NCI-H2171 treated with DMSO at 0.1 percent for 48 hours (cell line): ENCODE results near the gene PDE1C.
"Not testable (repeated sequence)": the region's sequence is repeated elsewhere in the genome, so short reads cannot be mapped to it uniquely, and the experiment has no call there.

Experiments used
- DNase-seq: peaks from one replicate; lab custom pipeline; 2025; lab: John Stamatoyannopoulos, UW

PDE1C gene

DNA sequence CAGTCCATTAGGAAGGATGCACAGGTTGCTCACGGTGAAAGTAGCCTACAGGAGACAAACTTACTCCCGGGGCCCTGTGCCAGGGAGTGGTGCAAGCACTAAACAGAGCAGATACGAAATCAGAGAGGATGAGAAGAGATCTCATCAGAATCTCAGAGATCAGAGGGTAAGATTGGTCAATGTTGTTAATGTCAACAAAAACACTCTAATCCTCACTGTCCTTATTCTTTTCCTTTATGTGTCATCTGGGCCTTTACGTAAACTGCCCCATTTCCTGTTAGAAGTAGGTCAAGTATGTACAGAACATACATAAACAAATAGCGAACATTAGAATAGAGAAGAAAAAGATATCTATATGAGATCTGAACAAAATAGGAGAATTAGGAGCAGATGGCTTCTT, 220.1 kb downstream of the PDE1C start:
- no peak for DNase-seq

DNA sequence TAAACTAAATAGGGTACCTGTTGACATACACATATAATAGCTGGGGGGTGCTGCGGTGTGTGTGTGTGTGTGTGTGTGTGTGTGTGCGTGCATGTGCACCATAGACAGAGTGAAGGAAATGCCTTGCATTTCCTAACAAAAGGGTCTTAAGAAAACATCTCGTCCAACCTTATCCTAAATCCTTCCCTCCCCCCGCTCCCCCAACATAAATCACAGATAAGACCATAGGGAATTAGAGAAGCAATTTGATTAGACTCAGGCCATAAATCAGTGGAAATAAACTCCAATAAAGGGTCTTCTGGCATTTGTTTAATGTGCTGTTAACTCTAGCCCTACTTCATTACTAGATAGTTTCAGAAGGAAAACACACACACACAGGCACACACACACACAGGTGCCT, 234.7 kb downstream of the PDE1C start:
- DNase-seq, result no peak

DNA sequence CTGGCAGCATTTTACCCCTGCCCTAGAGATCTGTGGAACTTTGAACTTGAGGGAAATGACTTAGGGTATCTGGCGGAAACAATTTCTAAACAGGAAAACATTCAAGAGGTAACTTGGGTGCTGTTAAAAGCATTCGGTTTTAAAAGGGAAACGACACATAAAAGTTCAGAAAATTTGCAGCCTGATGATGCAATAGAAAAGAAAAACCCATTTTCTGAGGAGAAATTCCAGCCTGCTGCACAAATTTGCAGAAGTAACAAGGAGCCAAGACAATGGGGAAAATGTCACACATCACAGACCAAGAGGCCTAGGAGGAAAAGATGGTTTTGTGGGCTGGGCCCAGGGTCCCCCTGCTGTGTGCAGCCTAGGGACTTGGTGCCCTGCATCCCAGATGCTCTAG, 236.6 kb downstream of the PDE1C start:
- DNase-seq, result not testable (repeated sequence)

DNA sequence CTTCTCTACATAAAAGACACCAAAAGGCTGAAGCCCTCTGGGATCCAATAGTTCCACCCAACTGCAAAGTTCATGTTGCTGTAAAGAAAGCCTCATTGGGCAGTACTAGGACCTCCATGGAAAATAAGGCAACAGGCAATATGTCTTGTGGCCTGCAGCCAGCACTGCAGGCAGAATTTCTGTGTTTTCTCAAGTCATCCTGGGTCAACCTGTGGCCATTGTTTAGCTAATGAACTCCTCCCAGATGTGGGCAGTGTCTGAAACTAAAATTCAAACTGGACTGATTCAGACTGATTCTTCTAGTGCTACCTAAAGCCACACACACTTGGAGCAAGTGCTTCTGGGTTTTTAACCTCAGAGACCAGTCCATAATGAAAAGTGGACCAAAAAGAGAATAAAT, 241.7 kb downstream of the PDE1C start:
- no peak for DNase-seq

DNA sequence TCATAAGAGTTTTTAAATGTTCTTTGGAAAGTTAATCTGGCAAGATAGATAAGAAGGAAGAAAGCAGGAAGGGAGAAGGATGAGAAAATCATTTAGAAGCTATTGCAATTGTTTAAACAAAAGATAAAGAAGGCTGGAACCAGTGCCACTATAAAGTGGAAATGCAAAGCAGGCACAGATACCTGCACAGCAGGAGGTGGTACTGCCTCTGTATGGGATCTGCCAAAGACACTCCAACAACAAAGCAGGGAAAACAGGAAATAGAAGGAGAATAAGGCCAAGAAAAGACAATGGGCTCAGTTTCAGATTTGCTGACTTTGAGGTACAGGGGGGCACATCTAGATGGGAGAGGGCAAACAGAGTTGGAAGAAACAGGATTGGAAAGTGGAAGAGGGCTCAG, 244.6 kb downstream of the PDE1C start:
- DNase-seq, result no peak

DNA sequence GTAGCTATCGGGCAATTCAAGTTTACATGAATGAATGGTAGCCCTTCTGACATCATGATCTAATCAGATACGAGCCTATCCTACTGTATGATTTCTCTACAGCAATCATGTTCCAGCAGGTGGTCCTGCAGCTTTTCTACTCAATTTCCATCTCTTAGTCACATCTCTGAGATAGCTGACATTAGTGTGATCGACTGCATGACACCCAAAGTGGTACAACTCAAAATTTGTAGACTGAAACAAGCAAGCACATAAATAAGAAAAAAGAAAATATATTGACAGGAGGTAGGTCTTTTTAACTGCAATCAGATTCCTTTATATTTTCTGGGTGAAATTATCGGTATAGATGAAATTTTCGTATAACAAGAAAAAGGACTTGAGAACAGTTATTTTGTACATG, 251.2 kb downstream of the PDE1C start:
- DNase-seq, result no peak

DNA sequence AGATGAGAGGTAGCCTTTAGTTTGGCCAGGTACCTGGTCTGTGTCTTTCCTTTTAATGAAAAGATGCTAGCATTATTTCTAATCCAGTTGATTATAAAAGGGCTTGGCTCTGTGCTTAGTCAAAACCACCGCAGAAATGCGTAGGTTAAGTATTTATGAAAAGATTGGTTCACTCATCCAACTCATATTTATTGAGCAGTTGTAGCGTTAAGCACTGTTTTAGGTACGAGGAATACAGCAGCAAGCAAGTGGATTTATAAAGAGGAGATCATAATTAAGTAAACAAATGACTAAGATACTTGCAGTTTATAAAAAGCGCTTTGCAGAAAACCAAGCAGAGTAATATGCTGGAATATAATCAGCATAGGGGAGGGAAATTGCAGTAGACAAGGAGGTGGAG, 253.4 kb downstream of the PDE1C start:
- DNase-seq, result no peak

DNA sequence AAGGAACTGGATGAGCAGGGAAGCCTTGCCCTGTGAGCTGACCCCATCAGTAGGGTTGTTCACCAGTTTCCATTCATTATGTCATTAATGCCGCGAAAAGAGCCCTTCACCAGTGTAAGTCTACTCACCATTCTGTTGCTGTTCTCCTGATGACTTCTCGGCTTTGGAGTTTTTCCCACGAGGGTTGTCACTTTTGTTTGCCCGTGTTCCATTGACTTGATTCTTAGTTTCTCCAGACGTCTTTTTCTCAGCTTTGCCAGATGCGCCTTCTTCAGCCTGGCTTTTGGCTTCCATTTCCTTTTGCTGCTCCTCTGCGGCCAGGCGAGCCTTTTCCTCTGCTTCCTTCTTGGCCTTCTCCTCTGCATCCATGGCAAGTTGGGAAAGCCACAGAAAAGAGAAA, 254.4 kb downstream of the PDE1C start:
- no peak for DNase-seq

DNA sequence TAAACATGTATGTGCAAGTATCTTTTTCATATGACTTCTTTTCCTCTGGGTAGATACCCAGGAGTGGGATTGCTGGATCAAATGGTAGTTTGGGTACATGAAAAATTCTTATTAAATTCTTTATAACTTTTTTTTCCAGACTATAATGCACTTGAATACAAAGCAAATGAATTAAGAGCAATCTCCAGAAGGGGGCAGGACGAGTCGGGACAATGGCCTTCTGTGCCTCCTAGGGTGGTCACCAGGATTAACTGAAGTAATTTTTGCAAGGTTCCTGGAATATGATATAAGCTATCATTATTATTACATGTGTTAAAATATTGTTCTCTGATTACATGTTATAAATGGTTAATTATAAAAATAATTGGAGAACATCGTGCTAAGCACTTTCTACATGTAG, 256.0 kb downstream of the PDE1C start:
- no peak for DNase-seq

DNA sequence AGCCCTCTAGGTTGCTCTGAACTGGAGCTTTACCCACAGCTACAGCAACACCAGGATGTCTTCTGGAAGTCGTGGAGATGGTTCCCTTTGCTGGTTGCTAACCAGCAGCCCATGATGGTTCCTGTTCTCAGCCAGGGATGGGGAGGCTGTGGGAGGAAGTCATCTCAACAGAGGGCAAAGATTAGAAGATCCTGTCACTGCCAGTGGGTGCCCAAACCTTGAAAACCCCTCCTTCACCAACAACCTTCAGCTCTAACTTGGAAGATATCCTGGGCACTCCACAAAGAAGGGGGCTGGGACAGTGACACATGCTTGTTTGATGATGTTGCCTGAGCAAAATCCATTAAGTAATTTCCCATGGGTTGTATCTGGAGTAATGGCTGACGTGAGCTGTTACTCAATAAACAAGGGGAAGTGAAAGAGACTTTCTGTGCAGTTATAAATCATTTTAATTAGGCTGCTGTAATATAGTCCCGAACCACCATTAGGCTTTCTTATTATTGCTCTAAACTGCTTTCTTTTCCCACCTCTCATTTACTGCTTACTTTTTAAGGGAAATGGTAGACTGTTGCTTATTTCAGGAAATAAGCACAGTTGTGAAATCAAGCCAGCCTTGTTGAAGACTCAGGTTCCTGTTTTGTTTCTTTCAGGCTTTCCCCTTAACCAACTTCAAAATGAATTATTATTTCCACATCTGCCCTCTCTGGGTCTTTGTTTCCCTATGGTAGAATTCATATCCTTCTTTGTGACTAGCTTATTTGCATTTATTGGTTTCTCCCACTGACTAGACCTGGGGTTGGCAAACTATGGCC, 258.4 kb downstream of the PDE1C start:
- DNase-seq, result no peak

DNA sequence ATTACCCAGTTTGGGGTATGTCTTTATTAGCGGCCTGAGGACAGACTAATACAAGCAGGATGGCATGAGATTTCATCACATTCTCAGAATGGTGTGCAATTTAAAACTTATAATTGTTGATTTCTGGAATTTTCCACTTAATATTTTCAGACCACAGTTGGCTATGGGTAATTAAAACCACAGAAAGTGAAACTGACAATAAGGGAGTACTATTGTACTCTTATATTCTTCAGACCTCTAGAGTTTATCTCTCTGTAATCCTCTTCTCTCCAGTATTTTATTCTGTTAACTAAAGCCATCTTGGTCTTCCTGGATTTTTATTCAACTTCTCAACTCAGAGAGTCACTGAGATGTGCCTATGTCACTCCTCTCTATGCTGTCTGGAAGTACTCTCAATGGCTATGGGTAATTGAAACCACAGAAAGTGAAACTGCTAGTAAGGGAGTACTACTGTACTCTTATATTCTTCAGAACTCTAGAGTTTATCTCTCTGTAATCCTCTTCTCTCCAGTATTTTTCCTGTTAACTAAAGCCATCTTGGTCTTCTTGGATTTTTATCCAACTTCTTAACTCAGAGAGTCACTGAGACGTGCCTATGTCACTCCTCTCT, 264.9 kb downstream of the PDE1C start:
- no peak for DNase-seq

DNA sequence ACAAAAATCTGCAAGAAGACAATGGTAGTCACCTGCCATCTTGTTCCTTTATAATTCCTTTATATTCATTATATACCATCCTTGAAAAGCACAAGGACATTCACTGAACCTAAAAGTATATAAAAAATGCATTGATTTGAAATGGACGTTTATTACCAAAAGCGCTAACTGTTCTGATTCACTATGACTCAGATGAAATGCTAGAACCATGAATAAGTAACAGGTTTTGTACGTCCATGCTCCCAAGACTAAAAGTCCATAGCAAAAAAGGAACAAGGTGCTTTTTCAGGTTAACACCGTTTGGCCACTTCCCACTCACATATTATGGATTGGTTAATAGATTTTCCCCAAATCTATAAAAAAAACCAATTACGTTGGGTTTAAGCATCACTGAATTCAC, 273.8 kb downstream of the PDE1C start:
- DNase-seq, result no peak

DNA sequence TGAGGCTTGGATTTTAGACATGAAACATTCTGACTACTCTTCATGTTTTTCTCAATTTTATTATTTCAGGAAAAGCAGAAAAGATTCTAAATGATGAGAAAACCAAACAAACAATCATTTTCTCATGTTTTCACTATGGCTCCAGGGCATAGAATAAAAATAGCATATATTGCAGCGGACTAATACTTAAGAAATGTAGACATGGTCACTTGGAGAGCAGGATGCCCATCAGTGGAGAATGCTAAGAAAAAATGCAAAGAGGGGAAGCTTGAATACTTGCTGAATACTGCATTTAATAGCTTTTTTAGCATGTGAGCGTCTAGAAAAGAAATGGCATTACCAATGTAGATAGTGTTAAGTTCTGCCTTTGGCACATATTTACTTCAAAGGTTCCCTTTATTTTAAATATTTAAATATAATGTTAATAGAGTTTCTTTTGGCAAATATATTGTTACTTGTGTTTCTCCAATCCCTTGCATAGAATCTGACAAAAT, 275.3 kb downstream of the PDE1C start:
- DNase-seq, result no peak

DNA sequence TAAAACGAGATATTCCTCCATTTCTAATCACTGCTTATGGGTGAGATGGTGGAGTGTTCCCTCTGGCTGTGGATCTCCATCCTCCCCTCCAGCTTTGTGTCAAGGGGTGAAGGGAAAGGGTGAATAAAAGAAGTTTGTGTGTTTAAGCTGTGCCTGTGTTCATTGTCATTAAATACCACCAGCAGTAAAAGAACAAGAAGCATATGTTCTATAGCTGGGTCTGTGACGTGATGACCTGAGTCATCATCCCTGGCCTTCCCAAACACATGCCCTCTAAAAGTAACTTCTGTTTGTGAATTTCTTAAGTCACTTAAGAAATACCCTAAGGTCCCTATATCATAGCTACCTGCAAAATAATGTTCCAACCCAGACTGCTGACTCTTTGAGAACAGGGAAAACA, 278.3 kb downstream of the PDE1C start:
- DNase-seq, result no peak

DNA sequence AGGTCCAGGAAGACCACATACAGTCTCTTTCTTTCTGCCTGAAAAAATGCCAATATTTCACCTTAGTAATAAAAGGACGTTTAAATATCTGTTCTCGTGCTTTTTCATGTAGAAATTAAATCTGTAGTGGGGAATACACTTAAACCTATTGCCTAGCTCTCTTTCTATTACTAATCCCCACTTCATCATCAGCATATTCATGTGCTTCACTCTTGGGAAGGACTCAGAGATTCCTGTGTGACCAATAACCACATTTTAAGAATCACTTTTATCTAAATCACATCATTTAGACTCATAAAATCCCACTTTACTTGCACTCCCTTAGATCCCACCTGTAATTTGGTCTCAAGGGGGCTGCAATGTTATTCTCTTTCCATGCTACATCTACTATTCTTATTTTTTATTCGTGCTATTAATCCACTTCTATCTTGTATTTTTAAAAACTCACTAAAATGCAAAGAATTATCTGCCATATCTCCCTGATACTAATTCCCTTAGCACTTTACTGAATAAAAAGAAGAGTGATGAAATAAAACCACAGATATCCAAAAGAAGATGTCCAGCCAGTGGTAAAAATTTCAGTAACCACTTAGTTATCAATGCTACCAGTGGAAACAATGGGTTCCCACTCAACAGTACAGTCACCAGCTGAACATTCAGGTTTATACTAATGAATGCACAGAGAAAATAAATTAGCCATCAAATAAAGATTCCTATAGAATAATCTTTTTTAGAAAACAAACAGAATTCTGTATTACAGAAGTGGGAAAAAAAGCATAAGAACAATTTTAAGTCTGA, 281.1 kb downstream of the PDE1C start:
- no peak for DNase-seq

DNA sequence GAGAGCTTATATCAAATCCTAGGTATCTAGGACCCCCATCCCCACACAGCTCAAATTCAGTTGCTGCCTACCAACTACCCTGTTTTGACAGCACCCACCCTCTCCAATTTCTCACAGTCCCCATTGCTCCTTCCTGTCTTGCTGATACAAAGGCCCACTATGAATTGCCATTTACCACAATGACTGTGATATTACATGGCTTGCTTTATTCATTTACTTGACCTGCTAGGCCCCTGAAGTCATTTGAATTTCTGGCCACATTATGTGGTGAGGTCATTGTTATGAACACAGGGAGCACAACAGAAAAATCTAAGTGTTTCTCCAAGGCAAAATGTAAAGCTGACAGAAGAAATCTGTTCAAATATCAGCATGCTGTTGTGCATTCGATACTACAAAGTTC, 281.8 kb downstream of the PDE1C start:
- no peak for DNase-seq

DNA sequence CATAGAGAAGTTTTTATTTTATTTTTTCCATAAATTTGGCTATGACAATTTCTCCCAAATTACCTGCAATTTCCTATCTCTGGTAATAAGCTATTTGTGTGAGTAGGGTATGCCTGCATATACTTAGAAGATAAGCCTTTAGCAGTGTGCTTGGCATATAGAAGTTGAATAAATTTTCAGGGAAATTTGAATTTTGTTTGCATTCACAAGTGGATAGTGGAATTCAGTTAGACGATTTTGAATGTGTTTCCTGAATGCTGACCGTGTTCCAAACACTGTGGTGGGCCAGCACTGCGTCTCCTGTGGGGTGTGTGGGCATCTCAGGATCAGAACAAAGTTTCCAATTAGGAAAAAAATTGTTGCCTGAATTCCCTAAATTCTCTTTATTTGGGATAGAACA, 283.9 kb downstream of the PDE1C start:
- no peak for DNase-seq

DNA sequence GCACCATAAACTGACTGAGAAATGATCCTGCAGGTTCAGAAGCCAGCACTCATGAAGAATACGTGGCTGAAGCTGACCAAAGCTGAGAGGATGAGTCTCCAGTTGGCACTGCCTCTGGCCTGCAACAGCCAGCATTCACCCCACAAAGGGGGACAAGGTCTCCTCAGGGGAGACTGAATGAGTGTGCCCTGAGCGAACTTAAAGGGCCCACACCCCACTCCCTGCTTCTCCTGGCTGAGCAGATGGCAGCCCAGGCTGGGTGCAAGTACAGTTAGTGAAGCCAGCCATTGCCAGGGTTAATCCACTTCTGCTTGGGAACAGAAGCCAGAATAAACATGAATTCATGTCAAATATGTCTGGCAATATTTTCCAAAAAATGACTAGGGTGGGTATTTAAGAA, 285.1 kb downstream of the PDE1C start:
- DNase-seq, result peak; percentile 5

DNA sequence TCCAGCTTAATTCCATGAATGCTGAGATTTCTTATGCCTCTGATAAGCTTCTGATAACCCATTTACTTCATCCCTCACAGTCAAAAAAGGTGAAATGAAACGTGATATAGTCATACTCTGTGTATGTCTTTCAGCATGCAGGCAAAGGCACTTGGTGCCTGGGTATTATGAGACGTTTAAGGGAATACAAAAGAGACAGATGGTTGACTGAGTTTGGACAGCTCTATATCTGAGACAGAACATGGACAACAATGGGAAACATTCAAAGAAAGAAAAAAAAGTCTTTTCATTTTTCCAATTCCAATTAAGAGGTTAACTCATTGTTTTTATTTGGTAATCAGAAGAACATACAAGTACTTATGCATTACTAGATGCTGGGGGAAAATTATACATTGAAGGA, 287.0 kb downstream of the PDE1C start:
- peak; percentile 55 for DNase-seq

DNA sequence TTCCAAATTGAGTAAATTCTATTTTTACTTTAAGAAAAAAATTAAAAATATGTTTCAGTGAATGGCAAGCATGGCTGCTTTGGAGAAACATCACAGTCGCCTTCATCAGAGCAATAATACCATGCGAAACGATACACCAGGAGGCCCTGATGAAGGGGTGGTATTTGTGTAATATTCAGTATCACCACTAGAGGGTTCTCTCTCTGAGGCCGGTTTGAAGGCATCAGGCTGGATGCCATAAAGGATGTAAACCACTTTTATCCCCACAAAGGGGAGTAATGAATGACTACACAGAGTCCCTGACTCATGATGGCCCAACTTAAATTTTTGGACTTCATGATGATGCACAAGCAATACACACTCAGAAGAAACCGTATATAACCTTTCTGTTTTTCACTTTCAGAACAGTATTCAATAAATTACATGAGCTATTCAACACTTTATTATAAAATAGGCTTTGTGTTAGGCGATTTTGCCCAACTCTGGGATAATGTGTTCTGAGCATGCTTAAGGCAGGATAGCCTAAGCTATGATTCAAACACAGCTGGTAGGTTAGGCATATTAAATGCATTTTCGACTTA, 287.7 kb downstream of the PDE1C start:
- DNase-seq, result peak; percentile 67

DNA sequence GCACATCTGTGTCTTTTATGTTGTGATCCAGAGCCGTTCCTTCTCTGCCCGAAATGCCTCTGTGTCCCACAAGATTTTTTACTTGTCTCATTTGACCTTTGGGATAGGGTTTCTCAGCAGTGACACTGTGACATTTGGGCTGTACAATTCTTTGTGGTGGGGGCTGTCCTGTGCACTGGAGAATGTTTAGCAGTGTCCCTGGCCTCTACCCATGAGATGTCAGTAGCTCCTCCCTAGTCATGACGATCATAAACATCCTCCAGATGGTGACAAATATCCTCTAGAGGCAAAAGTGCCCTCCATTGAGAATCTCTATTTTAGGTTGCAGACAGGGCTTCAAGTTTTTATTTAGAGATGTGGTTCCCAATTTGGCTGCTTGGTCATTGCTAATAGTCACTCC, 291.9 kb downstream of the PDE1C start:
- no peak for DNase-seq

DNA sequence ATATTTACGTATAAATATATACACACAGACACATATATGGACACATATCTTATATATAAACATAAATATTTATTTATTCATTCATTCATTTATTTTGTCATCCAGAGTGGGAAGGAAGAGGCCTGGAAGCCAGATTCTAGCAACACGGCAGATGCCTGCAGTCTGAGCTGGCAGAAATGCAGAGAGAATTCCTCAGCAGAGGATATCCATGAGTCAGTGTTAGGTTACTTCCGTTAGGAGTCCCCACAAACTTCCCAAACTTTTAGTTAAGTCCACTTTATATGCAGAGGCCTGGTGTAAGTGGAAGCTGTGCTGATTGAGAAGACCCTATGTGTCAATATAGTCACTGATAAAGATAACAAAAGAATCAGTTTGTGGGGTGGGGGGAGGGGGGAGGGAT, 293.6 kb downstream of the PDE1C start:
- DNase-seq, result no peak

DNA sequence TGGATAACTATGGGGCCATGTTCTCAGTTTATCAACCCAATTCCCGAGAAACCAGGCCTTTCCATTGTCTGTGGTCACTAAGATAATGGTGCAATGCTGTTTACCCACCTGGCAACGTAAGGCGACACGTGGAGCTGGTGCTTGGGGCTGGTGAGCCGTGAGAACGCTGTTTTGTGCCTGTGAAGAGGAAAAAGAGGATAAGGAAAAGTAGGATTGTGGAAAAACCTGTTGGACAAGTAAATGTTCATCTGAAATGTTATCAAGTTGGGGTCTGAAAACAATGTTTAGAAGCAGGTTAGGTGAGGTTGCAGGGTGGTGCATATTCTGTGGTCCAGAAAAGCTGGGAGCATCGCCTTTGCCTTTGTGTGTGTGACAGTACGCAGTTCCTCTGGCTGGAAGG, 294.7 kb downstream of the PDE1C start:
- no peak for DNase-seq
